ENCODE data around the gene ATP11A. TPM values are rescaled to one million over a fixed set of nuclear protein-coding genes. Genes with fewer than 3 reads are reported as not detected.
A peak's percentile ranks its signal among the peaks of the same experiment; 100 is the strongest.

The ATP11A gene
- total RNA-seq, 2 donors from 2014 or later: 33.1 to 53.7 TPM

- ATAC-seq: no peak
- peak overlapping the region in 1 of 2 donors; percentile 65 for H3K27ac Mint-ChIP-seq
- H3K36me3 Mint-ChIP-seq: no peaks in the 10 kb centered on the region
Measured at GRCh38 chr13:112766336-112766735, 76.5 kb downstream of the ATP11A start.

GRCh38 chr13:112767506-112768471 is 78.0 kb downstream of the ATP11A start:
- Mint-ChIP-seq H3K27ac (peak overlapping the region; percentile 3 to 93), H3K9me3 (peaks cover 0 to 4% of the 10 kb centered on the region in 2 donors), H3K36me3 (no peaks in the 10 kb centered on the region)
- ATAC-seq: peak in 1 of 2 donors; percentile 33
- no peak for DNase-seq (ENCODE audit: low spot score in 2 of 2)

More at GRCh38 chr13:112766336-112766735, 76.5 kb downstream of the ATP11A start:
- DNase-seq (ENCODE audit: low spot score in 2 of 2): no peak
- peaks cover 0 to 4% of the 10 kb centered on the region in 2 donors for H3K9me3 Mint-ChIP-seq

DNA sequence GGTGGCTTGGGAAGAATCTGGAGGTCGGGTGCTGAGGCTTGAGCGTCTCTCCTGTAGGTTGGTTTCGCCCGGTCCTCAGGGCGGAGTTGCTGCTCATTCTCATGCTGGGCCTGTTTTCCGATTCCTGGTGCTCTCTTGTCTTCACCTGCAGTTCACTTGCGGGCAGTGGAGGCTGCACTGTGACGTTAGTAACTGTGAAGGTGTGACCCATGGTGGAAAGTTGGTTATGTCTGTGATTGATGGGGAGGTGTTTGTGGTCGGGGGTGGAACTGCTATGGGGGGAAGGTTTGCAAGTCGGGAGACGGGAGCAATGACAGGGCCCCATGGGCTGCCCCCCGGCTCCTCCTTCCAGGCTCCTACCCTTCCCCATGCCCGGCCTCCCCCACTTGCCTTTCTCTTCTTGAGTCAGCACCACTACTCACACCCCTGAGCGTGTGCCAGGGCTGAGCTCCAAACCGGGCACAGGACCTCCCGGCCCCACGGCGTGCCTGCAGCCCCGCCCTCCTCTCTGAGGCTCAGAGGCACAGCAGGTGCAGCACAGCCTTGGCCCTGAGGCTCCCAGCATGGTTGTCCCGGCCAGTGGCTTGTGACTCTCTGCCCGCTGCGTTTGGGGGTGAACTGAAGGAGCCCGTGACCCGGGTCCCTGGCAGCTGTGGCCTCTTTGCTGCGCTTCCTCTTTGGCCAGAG is 79.1 kb downstream of the ATP11A start:
- no peak for DNase-seq (ENCODE audit: low spot score in 2 of 2)
- H3K27ac Mint-ChIP-seq: peak overlapping the region in 1 of 2 donors; percentile 93
- ATAC-seq: peak in 1 of 2 donors; percentile 28
- no peaks in the 10 kb centered on the region for H3K36me3 Mint-ChIP-seq
- peaks cover 0 to 4% of the 10 kb centered on the region in 2 donors for H3K9me3 Mint-ChIP-seq

- Mint-ChIP-seq H3K9me3 (peaks cover 0 to 4% of the 10 kb centered on the region in 2 donors), H3K27ac (no peak overlapping the region), H3K36me3 (no peaks in the 10 kb centered on the region)
- no peak for ATAC-seq
- DNase-seq (ENCODE audit: low spot score in 2 of 2): no peak
Measured at GRCh38 chr13:112769615-112770014, 79.8 kb downstream of the ATP11A start.

DNA sequence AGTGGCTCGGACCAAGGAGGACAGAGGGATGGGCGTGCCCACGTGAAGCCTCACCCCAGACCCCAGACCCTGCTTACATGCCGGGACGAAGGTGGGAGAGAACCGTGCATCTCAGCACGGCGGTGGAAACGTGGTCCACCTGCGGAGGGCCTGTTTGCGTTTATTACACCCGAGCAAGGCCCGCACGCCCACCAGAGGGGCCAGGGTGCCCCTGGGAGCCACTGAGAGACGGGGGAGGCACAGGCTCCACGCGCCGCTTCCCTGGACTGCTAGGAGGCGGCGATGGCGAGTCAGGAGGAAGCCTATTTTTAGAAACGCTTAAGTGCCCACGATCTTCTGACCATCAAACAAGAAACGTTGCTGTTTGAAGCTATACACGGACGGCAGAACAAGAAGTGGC is 80.7 kb downstream of the ATP11A start:
- no peaks in the 10 kb centered on the region for H3K36me3 Mint-ChIP-seq
- no peak for ATAC-seq
- DNase-seq (ENCODE audit: low spot score in 2 of 2): no peak
- H3K27ac Mint-ChIP-seq: no peak overlapping the region
- H3K9me3 Mint-ChIP-seq: peaks cover 0 to 4% of the 10 kb centered on the region in 2 donors

DNA sequence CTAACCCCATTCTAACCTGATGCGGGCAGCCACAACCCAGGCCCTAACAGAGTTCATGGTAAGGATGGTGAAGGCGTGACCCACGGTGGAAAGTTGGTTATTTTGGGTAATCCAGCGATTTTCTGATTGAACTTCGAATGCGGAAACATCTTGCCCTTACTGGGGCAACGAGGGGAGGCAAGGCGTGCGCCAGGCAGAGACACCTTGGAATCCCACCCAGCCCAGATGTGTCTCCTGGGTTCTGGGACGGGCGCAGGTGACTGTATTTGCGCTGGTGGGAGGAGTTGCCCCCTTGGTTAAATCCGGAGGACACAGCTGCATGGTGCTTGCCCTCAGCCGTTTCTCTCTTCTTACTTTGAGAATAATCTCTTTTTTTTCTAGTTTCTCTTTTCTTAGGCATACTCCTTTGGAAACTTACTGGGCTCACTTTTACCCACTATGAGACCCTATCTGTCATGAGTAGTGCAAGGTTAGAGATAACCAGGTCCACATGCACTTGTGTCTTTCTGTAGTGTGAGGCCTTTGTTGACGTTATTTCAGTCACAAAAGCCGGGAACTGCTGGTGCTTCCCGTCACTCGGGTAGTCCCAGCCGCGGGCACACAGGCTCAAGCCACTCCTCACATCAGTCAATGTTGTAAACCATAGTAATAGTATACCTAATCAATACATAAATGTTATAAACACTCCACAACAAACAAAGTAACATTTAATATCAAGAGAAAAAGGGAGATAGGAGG is 81.5 kb downstream of the ATP11A start:
- Mint-ChIP-seq H3K36me3 (no peaks in the 10 kb centered on the region), H3K27ac (peak overlapping the region in 1 of 2 donors; percentile 70), H3K9me3 (no peaks in the 10 kb centered on the region)
- DNase-seq (ENCODE audit: low spot score in 2 of 2): no peak
- no peak for ATAC-seq

DNA sequence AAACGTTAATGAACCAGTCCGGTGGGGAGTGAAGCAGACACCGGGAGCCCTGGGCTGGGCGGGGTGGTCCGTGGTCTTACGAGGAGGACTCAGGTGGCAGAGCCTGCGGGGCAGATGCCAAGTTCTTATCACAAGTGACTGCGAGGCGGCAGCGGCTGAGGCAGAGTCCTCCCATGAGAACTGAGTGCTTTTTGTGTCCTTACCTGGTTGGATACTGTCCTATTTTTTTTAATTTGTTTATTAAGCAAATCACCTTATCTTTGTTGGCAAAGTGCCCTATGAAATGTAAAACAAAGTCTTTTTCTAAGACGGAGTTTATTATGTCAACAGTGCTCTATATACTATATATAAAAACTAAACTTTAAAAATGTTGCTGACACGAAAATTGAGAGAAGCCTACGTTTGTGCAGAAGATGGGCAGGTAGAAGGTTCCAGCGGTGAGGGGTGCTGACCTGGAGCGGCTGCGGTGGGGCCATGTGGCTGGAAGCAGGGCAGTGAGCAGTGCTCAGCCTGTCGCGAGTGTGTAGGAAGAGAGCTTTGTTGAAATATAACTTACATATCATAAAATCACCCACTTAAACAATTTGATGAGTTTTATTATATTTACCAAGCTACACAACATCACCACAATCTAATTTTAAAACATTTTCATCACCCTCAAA is 82.2 kb downstream of the ATP11A start:
- Mint-ChIP-seq H3K27ac (no peak overlapping the region), H3K9me3 (no peaks in the 10 kb centered on the region), H3K36me3 (no peaks in the 10 kb centered on the region)
- no peak for ATAC-seq
- DNase-seq (ENCODE audit: low spot score in 2 of 2): no peak

- no peaks in the 10 kb centered on the region for H3K9me3 Mint-ChIP-seq
- H3K27ac Mint-ChIP-seq: no peak overlapping the region
- no peaks in the 10 kb centered on the region for H3K36me3 Mint-ChIP-seq
- ATAC-seq (no peak), DNase-seq (ENCODE audit: low spot score in 2 of 2) (no peak)
Measured at GRCh38 chr13:112772539-112772909, 82.7 kb downstream of the ATP11A start.

GRCh38 chr13:112772929-112773328 is 83.1 kb downstream of the ATP11A start:
- Mint-ChIP-seq H3K27ac (no peak overlapping the region), H3K36me3 (no peaks in the 10 kb centered on the region), H3K9me3 (no peaks in the 10 kb centered on the region)
- ATAC-seq (no peak), DNase-seq (ENCODE audit: low spot score in 2 of 2) (no peak)

DNA sequence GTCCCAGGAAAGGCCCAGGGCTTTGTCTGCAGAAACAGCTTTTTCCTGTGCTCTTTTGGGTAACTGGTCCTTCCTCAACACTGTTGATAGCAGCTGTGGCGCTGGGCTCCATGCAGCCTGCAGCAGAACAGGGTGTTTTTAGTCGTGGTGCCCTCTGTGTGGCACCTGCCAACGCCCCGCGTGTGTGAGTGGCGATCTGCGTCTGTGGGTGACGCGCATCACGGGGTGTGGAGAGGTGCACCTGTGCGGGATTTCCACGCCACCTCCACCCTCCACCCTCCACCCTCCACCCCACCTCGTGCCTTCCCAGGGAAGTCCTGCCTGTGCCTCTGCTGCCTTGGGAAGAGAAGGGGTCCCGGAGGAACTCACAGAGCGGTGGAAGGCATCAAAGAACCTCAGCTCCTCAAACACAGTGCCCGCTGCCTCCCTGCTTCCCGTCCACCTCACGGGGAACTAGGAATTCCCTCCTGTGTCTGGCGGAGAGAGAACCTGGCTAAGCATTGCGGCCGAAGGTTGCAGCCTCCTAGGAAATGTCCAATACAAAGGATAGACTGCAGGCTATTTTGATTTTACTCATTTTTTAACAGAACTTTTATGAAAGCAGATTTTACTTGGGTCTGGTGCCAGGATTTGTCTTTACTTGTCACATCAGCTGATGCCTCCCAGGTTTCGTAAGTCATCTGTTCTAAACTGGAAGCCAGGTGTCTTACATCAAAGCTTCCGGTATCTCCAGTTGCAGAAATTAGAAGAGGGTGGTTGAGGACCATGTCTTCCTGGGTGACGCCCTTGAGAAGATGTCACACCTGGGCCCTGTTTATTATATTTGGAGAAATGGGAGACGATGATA is 84.0 kb downstream of the ATP11A start:
- Mint-ChIP-seq H3K36me3 (no peaks in the 10 kb centered on the region), H3K27ac (no peak overlapping the region), H3K9me3 (no peaks in the 10 kb centered on the region)
- ATAC-seq: no peak
- no peak for DNase-seq (ENCODE audit: low spot score in 2 of 2)

DNA sequence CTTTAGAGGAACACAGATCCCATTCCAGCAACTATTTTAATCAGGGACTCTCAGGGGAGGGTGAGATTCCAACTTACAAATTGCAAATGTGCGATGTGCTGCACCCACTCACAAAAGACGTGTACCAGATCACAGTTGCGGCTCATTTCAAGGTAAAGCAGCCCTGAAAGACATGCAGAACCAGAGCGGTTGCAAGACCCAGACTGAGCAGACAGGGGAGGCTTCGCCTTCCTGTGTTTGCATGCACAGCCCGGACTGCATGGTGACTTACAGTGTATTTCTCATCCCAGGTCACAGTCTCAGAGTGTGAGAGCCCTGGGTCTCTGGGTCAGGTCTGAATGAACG is 84.6 kb downstream of the ATP11A start:
- Mint-ChIP-seq H3K36me3 (no peaks in the 10 kb centered on the region), H3K27ac (no peak overlapping the region), H3K9me3 (no peaks in the 10 kb centered on the region)
- ATAC-seq (no peak), DNase-seq (ENCODE audit: low spot score in 2 of 2) (no peak)

DNA sequence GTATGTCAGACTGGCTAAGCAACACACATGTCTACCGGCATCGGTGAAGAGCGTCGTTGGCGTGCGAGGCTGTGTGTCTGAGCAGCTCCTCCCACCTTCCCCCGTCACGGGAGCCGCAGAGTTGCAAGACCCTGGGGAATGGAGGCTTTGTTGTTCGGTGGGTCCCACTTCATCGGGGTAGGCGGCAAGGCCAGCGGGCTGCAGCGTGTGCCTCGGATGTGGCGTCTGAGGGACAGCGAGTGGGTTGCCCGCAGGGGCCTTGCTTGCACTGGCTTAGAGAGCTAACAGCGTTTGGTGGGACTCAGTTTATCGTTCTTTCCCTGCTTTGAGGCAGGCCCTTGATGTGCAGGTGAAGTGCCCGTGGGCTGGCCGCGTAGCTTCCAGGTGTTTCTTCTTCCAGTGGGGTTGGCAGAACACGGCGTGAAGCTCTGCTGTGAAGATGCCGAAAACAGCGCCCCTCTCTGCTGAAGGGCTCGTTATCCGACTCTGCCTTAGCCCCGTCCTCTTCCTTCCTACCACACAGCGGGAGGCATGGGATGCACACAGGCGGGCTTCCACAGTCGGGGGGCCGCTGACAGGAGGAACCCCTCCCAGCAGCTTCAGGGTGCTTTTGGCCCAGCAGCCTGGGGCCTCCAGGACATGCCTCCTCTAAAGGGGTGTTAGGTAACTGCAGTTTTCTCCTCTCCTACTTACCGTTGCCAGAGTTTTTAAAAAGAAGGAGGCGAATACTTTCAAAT is 85.2 kb downstream of the ATP11A start:
- no peak for ATAC-seq

GRCh38 chr13:112775791-112776279 is 86.0 kb downstream of the ATP11A start:
- no peaks in the 10 kb centered on the region for H3K9me3 Mint-ChIP-seq
- DNase-seq (ENCODE audit: low spot score in 2 of 2) (no peak), ATAC-seq (no peak)
- no peaks in the 10 kb centered on the region for H3K36me3 Mint-ChIP-seq
- no peak overlapping the region for H3K27ac Mint-ChIP-seq

More for the DNA sequence above, 85.2 kb downstream of the ATP11A start:
- no peak for DNase-seq (ENCODE audit: low spot score in 2 of 2)
- no peaks in the 10 kb centered on the region for H3K9me3 Mint-ChIP-seq
- peak overlapping the region in 1 of 2 donors; percentile 29 for H3K27ac Mint-ChIP-seq
- no peaks in the 10 kb centered on the region for H3K36me3 Mint-ChIP-seq

DNA sequence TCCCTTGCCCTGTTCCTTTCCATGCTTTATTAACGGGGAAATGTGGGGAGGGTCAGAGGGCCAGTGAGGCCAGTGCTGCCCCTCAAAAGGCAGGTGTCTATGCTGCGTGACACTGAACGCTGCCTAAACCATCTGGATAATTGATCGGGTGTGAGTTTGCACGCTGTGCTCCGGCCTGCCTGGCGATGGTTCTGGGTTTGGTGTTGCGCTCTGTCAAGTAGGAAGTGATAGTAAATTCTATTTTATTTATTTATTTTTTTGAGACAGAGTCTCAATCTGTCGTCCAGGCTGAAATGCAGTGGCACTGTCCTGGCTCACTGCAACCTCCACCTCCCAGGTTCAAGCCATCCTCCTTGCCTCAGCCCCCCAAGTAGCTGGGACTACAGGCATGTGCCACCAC is 86.5 kb downstream of the ATP11A start:
- no peak for DNase-seq (ENCODE audit: low spot score in 2 of 2)
- Mint-ChIP-seq H3K9me3 (no peaks in the 10 kb centered on the region), H3K36me3 (no peaks in the 10 kb centered on the region), H3K27ac (no peak overlapping the region)
- ATAC-seq: no peak

DNA sequence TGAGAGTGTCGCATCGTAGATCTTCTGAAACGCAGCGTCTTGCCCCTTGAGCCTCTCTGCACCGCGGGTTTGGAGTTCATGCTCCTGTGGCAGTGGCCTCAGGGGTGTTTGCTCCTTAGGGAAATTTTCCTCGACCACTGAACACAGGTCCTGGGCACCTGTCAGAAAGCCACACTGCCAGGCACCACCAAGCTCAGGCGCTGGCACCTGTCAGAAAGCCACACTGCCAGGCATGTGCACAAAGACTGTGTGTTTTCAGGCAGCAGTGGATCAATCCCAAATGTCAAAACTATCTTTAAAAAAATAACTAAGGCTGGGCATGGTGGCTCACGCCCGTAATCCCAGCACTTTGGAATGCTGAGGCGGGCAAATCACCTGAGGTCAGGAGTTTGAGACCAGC is 87.1 kb downstream of the ATP11A start:
- H3K27ac Mint-ChIP-seq: peak overlapping the region in 1 of 2 donors; percentile 22
- ATAC-seq (no peak), DNase-seq (ENCODE audit: low spot score in 2 of 2) (no peak)
- H3K9me3 Mint-ChIP-seq: no peaks in the 10 kb centered on the region
- H3K36me3 Mint-ChIP-seq: no peaks in the 10 kb centered on the region

All from activated naive CD4-positive, alpha-beta T cell treated with anti-CD3 and anti-CD28 coated beads, Interleukin-2, amount 50 U/mL, for 72 hours (primary cell).